HepG2 (cell line): ENCODE measurements around the gene SERPINF2. TPM values are rescaled to one million over a fixed set of nuclear protein-coding genes. Genes with fewer than 3 reads are reported as not detected.
A peak's percentile ranks its signal among the peaks of the same experiment; 100 is the strongest.

Experiments
- ARNTL ChIP-seq: sonication (generic); formaldehyde crosslinking; IDR thresholded peaks from 2 replicates; pipeline ENCODE4 v1.4.0; 2020; ENCODE audit warnings: mild to moderate bottlenecking, missing genetic modification reagents
- CREB3 ChIP-seq: sonication (generic); formaldehyde crosslinking; IDR thresholded peaks from 2 replicates; pipeline ENCODE4 v1.5.0; 2020; ENCODE audit warnings: missing genetic modification reagents
- HINFP ChIP-seq: sonication (generic); formaldehyde crosslinking; IDR thresholded peaks from 2 replicates; pipeline ENCODE4 v1.4.0; 2020; ENCODE audit warnings: low read depth, mild to moderate bottlenecking, missing genetic modification reagents
- MTA1 ChIP-seq: sonication (generic); formaldehyde crosslinking; IDR thresholded peaks from 2 replicates; pipeline ENCODE4 v1.4.0; 2020; ENCODE audit warnings: missing genetic modification reagents, mild to moderate bottlenecking, borderline replicate concordance
- NFE2L1 ChIP-seq: sonication (generic); formaldehyde crosslinking; IDR thresholded peaks from 2 replicates; pipeline ENCODE4 v1.4.0; 2020; ENCODE audit warnings: missing genetic modification reagents, mild to moderate bottlenecking, borderline replicate concordance
- NFYB ChIP-seq: sonication (generic); formaldehyde crosslinking; IDR thresholded peaks from 2 replicates; pipeline ENCODE4 v1.4.0; 2020; ENCODE audit warnings: missing genetic modification reagents
- PLRG1 ChIP-seq: fragments of 450-650 bp; conservative IDR thresholded peaks from 2 replicates; pipeline ENCODE4 v1.6.1; 2016
- RAD21 ChIP-seq: fragments of 450-650 bp; formaldehyde crosslinking; IDR thresholded peaks from 2 replicates; pipeline ENCODE4 v1.5.0; 2020; ENCODE audit warnings: mild to moderate bottlenecking
- SP2 ChIP-seq: sonication (generic); formaldehyde crosslinking; IDR thresholded peaks from 2 replicates; pipeline ENCODE4 v1.5.1; 2020; ENCODE audit warnings: mild to moderate bottlenecking, missing genetic modification reagents
- TP53 ChIP-seq: sonication (generic); formaldehyde crosslinking; conservative IDR thresholded peaks from 2 replicates; pipeline ENCODE4 v1.4.0; 2020; ENCODE audit warnings: missing genetic modification reagents
- ZNF260 ChIP-seq: sonication (generic); formaldehyde crosslinking; IDR thresholded peaks from 2 replicates; pipeline ENCODE4 v1.4.0; 2020; ENCODE audit warnings: missing genetic modification reagents, low read depth, mild to moderate bottlenecking, borderline replicate concordance
- ZNF512 ChIP-seq: sonication (generic); formaldehyde crosslinking; IDR thresholded peaks from 2 replicates; pipeline ENCODE4 v1.4.0; 2020; ENCODE audit warnings: mild to moderate bottlenecking, missing genetic modification reagents
- ZNF512B ChIP-seq: sonication (generic); formaldehyde crosslinking; IDR thresholded peaks from 2 replicates; pipeline ENCODE4 v1.5.1; 2020; ENCODE audit warnings: missing genetic modification reagents, mild to moderate bottlenecking, borderline replicate concordance
- ZNF574 ChIP-seq: sonication (generic); formaldehyde crosslinking; IDR thresholded peaks from 2 replicates; pipeline ENCODE4 v1.4.0; 2020; ENCODE audit warnings: missing genetic modification reagents
- ZNF709 ChIP-seq: sonication (generic); formaldehyde crosslinking; IDR thresholded peaks from 2 replicates; pipeline ENCODE4 v1.5.0; 2020; ENCODE audit warnings: mild to moderate bottlenecking, missing genetic modification reagents
- ZNF770 ChIP-seq: sonication (generic); formaldehyde crosslinking; IDR thresholded peaks from 2 replicates; pipeline ENCODE4 v1.5.0; 2020; ENCODE audit warnings: mild to moderate bottlenecking, missing genetic modification reagents
- ZNF788 ChIP-seq: sonication (generic); formaldehyde crosslinking; IDR thresholded peaks from 2 replicates; pipeline ENCODE4 v1.5.0; 2020; ENCODE audit warnings: mild to moderate bottlenecking, missing genetic modification reagents, borderline replicate concordance
- polyA plus RNA-seq, 8 experiments: library from polyadenylated mRNA; depleted of rRNA in 3 of 8; stranded (reverse) in 7 of 8; unstranded in 1 of 8; fragments of >200 nt; fragmentation: Illumina TruSeq in 4 of 8; extraction: Trizol in 4 of 8; gene quantifications; 2 replicates each; pipeline versions ENCODE4 v1.2.1 to v1.2.3, GENCODE V29; 2011 to 2016; ENCODE audit warnings: low read depth in 4 of 8, missing spikeins in 1 of 8, mixed read lengths in 1 of 8; ENCODE audit not compliant: insufficient read depth in 1 of 8
- total RNA-seq, 5 experiments: library from RNA; depleted of rRNA; stranded (reverse); fragments of >200 nt; fragmentation: Illumina TruSeq; extraction: Trizol; gene quantifications; 2 replicates each; pipeline ENCODE4 v1.2.3, GENCODE V29; 2016; ENCODE audit warnings: low read depth in 1 of 5

The SERPINF2 gene
- total and polyA plus RNA-seq, 2 of the 13 experiments (the other 11 are each of a cell fraction or from before 2014, with no cell fraction given), result 309 to 548 TPM

- peak; percentile 58 for TF ChIP-seq ZNF574 (CRISPR knock-in tag)
- no peak for TF ChIP-seq NFE2L1 (CRISPR knock-in tag)
- no peak for TF ChIP-seq ZNF512B
- no peak for TF ChIP-seq ZNF709 (CRISPR knock-in tag)
- no peak for TF ChIP-seq SP2 (CRISPR knock-in tag)
- 0 out of 2 replicates have a peak, but pooled peaks have one; percentile 17 for TF ChIP-seq TP53 (CRISPR knock-in tag)
- peak; percentile 91; the same call in 1 of the 2 replicates for TF ChIP-seq MTA1 (CRISPR knock-in tag)
- TF ChIP-seq PLRG1, result no peak
- TF ChIP-seq RAD21 (CRISPR knock-in tag), result peak; percentile 32; the same call in 1 of the 2 replicates
- no peak for TF ChIP-seq CREB3 (CRISPR knock-in tag)
- TF ChIP-seq ZNF260 (CRISPR knock-in tag), result no peak
- TF ChIP-seq NFYB (CRISPR knock-in tag), result no peak
- TF ChIP-seq ARNTL, result no peak
- no peak for TF ChIP-seq ZNF512
- no peak; the same call in 1 of the 2 replicates for TF ChIP-seq ZNF788
- no peak for TF ChIP-seq HINFP
- TF ChIP-seq ZNF770 (CRISPR knock-in tag), result 0 out of 2 replicates have a peak, but pooled peaks have one; percentile 10
These were observed 27.3 kb downstream of the SERPINF2 start (continued) for GRCh38 chr17:1769822-1770477.
